Measurements from ENCODE around the gene ME3.

ME3 gene

GRCh38 chr11:86518211-86518610, 154.2 kb downstream of the ME3 start:
- DNase-seq: no peak

DNA sequence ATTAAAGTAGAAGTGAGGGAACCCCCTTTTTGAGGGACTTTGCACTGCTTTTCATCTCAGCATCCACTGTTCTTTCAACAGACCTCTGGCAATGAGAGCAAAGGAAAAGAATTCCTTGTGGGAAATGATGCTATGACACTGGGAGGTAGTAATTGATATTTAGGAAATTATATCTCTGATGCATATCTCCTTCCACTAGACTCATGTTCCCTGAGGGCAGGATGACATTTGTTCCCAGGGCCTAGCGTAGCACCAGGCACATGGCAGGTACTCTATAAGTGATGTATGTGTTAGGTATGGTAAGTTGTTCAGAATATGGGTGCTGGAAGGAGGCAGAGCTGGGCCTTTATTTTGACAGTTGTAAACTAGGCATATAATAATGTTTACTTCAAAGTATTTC, 154.9 kb downstream of the ME3 start:
- DNase-seq: no peak

- no peak for DNase-seq
These were observed 156.9 kb downstream of the ME3 start for GRCh38 chr11:86515297-86516094.

DNA sequence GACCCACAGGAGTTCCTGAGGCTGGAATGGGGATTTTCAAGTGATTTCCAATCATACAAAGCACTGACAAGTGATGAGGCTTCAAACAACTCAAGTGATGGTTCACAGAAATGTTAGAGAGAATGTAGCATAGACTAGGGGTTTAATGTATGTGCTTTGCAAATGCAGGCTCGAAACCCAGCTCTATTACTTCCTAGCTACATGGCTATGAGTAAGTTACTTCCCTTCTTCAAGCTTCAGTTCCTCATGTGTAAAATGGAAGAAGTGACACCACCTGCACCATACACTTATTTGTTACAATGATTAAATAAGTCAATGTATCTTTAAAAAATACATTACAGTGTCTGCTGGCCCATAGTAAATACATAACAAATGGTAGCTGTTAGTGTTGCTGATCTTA, 158.0 kb downstream of the ME3 start:
- DNase-seq: no peak

DNA sequence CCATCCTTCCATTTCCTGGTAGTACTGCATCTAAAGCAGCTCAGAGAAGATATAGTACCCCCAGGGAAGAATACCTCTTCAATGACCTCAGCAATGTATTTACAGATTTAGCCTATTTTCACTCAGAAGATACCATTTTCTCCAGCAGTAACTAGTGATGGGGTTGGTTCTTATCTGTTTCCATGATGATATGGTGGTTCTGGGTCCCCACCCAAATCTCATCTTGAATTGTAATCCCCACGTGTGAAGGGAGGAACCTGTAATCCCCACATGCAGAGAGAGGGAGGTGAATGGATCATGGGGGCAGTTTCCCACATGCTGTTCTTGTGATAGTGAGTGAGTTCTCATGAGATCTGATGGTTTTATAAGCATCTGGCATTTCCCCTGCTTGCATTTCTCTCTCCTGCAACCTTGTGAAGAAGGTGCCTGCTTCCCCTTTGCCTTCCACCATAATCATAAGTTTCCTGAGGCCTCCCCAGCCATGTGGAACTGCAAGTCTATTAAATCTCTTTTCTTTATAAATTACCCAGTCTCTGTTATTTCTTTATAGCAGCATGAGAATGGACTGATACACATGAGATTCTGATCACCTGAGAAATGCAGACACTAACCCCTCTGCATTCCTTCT, 158.6 kb downstream of the ME3 start:
- DNase-seq: no peak

DNA sequence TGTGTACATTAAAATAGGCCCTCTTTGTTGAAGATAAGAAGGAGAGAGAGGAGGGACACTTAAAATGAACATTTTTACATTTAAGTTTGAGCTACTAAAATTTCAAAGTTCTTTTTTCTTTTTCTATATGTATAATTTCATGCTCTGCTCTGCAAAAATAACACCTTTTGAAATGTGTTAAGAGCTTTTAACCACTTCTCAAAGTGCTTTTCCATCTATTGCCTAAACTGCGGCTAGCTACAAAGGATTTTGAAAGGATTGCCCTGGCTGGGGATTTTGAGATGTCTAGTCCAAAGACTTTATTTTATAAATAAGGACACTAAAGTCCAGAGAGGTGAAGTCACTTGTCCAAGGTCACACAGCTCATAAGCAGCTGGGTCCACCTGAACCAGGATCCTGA, 159.3 kb downstream of the ME3 start:
- no peak for DNase-seq

DNA sequence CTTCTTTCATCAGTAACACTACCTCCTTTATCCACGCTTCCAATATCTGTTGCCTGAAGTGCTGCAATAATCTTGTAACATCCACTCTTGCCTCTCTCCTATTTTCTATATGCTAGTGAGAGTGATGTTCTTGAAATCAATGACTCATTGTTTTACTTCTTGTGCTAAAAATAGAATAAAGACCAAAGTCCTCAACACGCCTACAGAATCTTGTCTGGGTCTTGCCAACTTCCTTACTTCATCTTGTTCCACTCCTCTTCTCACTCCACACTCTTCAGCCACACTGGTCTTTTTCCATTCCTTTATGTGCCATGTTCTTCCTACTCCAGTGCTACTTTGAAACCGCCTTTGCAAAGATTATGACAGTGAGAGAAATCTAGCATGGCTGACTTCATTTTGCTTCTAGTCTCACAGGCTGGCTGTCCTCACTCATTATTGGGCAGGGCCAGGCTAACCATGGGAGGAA, 161.3 kb downstream of the ME3 start:
- DNase-seq: no peak

DNA sequence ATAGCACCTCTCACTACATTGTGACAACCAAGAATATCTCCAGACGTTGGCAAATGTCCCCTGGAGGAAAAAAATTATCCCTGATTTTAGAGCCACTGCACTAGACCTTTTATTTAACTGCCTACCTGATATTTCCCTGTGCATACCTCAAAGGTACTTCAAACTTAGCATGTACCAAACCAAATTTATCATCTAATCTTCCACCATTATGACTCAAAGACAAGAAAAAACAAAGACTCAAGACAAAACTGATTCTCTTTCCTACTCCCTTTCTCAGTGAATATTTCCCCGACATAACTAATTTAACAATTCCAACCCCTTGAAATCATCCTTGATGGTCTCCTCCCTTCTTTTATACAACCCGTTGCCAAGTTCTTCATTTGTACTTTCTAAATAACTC, 161.7 kb downstream of the ME3 start:
- DNase-seq: no peak

GRCh38 chr11:86510097-86510496, 162.3 kb downstream of the ME3 start:
- DNase-seq: no peak

DNA sequence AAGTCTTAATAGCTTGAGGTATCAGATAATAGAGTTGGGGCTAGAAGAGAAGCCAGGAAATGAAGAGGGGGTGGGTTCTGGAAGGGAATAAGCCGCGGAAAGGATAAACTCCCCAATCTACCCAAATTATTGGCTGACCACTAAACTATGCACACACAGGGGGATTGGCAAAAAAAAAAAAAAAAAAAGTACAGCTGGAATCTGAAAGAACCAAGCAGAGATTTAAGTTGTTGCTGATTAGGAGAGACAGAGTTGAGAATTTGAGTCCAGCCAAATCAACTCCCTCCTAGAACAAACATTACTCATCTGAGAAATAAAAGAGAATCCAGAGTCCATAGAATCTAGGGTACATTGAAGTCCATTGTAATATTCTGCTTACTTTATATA, 162.8 kb downstream of the ME3 start:
- no peak for DNase-seq

DNA sequence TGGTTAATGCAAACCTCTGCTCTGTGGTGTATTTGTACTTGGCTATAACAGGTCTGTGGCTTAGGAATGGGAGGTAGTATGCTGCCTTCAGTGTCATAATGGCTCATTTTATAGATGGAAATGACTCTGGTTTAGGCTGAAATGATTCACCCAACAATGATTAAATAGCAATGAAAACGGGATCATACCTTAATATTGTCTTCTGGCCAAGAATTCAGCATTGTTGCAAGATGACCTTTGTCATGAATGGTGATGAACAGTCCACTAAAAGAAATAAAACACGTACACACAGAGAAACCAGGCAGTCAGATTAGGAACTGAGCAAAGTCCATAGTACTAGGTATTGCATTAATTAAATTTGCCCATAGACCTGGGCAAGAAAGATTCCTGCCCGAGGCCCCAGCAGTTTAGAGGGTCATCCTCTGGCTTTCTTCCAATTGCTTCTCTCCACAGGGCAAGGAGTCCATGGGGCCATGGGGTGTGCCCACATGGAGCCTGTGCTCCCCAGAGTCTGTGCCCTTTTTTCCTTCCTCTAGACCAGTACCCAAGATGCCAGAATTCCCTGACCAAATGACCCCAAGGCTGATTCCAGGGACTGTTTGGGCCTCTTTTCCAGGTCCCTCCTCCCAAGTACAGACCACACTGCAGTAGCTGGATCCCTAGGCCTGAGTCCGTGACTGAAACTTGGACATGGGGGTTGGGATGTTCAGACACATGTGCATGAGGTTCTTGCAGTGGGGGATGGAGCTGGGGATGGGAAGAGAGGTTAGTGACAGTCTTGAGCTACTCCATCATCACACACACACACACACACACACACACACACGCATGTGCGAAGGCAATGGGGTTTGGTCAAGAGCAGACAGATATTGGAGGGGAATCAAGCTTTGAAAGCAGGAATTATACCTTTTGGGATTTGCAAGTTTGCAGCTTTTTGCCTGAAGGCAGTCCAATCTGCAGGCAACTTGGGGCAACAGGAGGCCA, 163.5 kb downstream of the ME3 start:
- no peak for DNase-seq

DNA sequence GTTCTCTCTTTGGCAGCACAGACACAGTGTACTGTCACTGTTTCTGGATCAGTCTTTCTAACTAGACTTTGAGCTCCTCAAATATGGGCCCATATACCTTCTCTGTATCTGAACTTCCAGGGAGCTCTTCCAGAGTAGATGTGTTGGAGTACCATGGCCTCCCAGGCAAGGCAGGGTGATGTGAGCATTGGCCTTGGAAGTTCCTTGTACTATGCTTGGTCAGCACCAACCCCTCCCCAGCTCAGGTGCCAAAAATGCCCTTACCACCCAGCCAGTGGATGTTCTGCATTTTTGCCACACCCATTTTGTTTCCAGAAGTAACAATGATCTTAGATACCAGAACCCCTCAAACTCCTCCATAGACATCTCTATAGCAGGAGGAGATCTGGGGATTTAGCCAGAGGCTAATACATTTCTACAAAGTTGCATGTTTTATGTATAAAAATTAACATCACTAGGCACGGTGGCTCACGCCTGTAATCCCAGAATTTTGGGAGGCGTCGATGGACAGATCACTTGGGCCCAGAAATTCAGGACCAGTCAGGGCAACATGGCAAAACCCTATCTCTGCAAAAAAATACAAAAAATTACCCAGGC, 165.1 kb downstream of the ME3 start:
- no peak for DNase-seq

- DNase-seq: no peak
These were observed 166.2 kb downstream of the ME3 start for GRCh38 chr11:86506235-86506634.

DNA sequence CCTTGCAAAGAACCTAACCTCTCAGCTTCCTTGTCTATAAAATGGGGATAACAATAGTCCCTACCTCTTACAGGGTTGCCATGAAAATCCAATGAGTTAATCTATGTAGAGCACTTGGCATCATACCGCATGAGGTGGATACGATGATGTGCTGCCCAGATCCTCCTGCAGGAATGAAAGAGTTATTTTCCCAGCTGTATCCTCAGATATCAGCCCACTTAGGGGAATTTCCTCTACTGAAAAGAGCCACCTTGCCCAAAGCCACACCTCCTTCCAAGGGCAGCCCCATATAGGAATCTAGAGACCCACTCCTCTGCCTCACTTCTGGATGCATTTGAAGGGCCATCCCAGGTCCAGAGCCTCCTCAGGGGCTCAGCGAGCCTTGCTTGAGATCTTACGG, 169.3 kb downstream of the ME3 start:
- DNase-seq: no peak

DNA sequence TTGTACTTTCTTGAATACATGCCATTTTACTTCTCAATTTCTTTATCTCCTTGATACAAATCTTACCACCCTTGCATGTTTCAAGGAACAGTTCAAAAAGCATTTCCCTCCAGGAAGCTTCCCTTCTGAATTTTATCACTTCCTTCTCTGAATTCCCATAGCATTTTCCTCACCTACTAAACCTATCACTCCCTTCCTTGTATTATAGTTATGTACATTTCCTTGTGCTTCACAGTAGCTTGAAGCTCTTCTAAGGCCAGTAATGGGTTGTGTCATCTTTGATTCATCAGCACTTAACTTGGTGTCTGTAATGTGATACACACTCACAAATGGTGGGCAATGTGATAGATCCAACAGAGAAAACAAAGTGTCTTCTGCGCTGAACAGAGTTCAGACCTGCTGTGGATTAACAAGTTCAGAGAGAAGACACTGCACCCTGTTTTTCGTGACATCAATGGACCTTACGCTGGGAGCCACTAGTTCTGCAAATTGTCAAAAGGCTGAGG, 170.2 kb downstream of the ME3 start:
- DNase-seq: no peak

DNA sequence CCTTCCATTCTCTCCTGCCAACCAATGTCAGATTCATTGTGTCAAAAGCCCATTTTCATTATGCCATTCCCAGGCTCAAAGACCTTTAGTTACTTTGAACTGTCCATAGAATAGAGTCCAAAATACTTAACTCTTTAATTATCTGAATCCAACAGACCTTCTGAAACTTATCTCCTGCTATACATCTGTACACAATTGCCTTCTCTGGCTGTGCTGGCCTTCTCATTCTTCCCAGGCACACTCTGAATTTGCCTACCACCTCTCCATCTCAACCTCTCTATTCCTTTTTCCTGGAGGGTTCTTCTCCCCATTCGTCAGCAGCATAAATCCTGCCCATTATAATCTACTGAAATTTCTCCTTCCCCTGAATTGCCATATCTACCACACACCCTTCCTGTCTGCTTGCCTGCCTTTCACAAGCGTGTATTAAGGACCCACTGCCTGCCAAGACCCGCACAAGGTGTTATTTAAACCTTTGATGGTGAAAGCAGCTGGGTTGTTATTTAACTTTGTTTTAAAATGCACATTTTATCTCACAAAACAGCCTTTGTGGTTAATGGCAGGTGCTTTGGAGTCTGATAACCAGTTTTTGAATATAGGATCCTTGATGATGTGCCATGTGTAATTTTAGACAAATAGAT, 171.8 kb downstream of the ME3 start:
- no peak for DNase-seq

- no peak for DNase-seq
These were observed 172.7 kb downstream of the ME3 start for GRCh38 chr11:86499723-86500129.

DNA sequence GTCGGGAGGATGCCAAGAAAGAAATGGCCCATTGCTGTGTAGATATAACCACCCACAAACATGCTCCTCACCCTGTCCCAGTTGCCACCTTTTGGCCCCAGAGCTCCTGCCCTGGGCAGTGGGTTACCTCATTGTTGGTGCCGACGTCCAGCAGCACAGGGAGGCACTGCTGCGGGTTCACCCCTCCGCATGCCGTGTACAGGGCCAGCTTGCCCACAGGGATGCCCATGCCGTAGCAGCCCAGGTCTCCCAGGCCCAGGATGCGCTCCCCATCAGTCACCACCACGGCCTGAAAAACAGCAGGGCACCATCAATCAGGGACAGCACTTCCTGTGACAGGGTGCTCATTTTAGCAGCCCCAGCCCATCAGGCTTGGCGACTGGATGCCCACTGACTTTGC, 174.6 kb downstream of the ME3 start:
- no peak for DNase-seq

GRCh38 chr11:86497310-86497709, 175.1 kb downstream of the ME3 start:
- DNase-seq: no peak

GRCh38 chr11:86495351-86495750, 177.1 kb downstream of the ME3 start:
- no peak for DNase-seq
